ENCODE measurements around the gene HHIPL1.

HHIPL1 gene

DNA sequence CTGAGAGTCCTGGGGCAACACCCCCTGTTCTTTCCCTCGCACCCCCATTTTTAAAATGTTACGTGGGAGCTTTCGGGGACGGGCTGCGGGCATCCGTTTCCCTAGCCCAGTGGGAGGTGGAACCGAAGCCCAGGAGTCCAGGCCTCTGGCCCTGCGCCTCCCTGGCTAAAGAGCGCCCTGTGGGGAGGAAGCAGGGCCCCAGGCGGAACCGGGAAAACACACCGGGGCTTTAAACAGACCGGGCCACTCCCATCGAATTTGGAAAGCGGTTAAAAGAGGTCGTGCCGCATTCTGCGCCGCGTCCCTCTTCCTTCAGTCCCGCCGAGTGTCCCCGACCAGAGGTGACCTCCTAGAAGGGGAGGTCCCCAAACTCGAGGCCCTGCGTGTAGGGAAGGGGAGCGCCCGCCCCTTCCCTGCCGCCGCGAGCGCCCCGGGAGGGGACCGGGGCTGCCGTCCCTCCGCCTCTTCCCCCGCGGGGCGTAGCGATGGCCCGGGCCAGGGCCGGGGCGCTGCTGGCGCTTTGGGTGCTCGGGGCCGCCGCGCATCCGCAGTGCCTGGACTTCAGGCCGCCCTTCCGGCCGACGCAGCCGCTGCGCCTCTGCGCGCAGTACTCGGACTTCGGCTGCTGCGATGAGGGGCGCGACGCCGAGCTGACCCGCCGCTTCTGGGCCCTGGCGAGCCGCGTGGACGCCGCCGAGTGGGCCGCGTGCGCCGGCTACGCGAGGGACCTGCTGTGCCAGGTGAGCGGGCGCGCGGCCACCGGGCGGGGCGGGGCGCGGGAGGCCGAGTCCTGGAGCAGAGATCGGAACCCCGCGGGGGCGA, at the start of gene HHIPL1:
HHIPL1 (plus strand) TSS at position 407 of the 822 bp plus-strand sequence; CDS start at position 486, 79 bp downstream.
- no peak for DNase-seq (ENCODE audit: low spot score)

DNA sequence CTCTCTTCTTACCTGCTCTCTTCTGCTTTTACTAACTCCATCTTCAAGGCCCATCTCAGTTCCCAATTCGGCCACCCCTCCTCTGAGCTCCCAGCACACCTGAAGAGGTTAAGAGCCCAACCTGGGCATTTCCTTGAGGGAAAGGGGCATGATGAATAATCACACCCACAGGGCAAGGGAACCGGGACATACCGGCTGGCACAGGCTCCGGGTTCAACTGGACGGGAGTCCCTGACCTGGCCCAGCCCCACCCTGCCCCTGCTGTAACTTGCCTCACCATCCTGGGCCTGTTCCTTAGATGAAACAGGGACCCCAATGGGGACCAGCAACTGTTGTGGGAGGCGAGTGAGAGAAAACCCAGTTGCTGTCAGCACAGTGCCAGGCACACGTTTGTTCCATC, 49.4 kb upstream of the HHIPL1 start:
- DNase-seq (ENCODE audit: low spot score): no peak

DNA sequence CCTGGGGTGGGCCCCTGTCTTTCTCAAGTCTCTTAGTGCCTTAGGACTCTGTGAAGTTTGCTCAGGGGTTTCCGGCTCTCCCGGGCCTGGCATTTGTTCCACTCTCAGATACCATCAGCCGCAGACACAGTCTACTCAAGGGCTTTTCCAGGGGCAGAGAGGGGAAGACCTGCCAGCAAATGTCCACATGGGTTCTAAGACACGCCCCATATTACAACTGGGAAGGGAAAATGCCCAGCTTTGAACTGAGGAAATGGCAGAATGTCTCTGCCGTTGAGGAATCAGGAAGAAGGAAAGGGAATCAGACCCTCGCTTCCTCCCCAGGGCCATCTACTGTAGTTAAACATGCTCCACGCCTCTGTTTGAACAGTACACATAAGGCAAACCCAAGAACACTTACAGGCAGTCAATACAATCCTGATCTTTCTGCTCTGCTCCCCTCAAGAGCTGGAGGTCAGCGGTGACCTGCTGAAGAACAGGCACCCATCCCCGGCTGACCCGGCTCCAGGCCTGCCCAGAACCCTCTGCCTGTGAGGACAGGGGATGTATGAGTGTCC, 48.8 kb upstream of the HHIPL1 start:
- DNase-seq (ENCODE audit: low spot score): no peak

DNA sequence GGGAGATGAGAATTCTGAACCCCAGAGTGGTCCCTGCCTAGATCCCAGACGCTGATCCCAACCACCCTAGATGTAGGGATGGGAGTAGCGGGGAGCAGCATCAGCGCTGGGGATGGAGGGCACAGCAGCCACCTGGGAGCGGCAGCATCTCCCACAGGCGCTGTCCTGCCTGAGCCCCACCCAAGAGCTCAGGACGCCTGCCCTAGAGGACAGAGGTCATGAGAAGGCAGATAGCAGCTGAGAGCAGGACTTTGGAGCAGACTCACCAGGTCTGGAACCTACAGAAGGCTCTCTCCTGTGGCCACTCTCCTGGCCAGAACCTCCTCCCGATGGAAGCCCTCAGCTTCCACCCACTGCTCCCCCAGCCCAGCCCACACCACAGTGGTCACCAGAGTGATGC, 48.2 kb upstream of the HHIPL1 start:
- DNase-seq (ENCODE audit: low spot score): no peak

DNA sequence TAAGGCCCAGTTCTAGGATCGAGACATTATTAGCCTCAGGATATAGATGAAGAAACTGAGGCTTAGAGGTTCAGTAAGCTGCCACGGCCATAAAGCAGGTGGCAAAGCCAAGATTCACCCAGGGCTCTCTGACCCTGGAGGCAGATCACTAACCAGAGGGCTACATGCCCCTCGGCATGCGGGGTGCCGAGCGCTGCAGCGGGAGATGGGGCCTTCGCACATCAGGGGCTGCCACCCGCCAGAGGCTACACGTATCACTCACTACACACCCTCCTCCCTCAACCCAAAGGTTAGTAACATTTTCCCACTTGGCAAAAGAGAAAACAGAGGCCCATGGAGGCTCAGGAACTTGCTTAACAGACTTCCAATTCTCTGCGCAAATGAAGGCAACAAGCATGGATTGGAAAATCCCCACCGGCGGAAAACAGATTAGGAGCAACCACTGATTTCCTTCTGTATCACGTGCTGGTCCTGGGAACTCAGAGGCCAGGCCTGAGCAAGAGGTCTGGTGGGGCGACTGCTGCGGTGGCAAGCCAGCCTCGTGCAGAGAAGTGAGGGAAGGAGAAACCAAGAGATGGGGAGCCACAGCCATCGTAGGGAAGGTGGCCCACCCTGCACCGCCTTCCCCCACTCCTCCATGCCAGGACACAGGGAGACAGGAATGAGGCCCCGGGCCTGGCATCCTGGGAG, 46.9 kb upstream of the HHIPL1 start:
- DNase-seq (ENCODE audit: low spot score): no peak

DNA sequence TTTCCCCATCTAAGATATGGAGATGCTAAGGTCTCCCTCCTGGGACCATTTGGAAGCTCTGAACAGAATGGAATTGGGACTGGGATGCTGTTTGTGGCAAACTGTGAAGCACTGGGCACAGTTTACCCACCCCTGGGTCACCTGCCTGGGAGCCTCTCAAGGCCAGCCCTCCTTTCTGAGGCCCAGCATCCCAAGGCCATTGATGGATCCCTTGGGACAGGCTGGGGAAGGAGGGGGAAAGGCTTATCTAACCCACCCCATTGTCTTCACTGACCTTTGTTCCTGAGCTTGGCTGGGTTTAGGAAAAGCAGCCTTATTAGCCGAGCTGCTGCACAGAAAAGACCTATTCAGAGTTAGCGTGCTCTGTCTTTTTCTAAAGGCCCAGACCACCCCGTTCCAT, 46.2 kb upstream of the HHIPL1 start:
- no peak for DNase-seq (ENCODE audit: low spot score)

DNA sequence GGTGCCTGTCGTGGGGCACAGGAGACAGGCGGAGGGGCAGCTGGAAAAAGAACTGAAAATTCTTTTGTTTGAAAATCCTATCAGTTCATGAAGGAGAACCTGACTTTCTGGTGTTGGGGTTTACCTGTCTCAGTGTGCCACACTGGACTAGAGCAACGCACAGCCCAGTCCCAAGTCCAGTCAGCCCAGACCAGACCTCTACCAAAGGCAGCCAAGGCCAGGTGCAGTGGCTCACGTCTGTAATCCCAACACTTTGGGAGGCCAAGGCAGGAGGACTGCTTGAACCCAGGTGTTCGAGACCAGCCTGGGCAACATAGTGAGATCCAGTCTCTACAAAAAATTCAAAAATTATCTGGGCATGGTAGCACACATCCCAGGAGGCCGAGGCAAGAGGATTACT, 45.5 kb upstream of the HHIPL1 start:
- DNase-seq (ENCODE audit: low spot score): no peak

DNA sequence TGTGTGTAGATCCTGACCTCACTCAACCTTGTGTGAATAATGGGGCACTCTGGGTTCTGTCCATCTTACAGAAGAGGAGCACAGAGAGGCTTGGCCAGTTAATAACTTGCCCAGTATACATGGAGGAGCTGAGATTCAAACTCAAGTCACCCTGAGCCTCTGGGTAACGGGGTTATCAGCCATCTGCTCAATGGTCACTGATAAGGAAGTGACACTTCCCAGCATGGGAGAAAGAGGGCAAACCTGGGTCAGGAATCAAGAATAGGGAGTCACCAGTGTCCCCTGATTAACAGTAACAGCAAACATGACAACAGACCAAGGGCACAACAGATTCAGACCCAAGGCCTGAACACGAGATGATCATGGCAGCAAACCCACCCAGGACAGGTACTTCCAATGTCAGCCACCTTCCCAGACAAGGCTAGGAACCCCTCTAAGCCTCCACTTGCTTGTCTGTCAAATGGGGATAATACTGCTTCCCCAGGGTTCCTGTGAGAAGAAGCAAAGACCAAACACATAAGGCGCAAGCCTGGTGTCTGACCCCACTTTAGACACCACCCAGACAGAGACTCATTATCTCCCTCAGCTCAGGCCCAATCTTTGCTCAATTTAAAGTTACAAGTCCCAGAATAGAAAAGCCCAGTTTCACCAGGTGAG, 44.6 kb upstream of the HHIPL1 start:
- no peak for DNase-seq (ENCODE audit: low spot score)

DNA sequence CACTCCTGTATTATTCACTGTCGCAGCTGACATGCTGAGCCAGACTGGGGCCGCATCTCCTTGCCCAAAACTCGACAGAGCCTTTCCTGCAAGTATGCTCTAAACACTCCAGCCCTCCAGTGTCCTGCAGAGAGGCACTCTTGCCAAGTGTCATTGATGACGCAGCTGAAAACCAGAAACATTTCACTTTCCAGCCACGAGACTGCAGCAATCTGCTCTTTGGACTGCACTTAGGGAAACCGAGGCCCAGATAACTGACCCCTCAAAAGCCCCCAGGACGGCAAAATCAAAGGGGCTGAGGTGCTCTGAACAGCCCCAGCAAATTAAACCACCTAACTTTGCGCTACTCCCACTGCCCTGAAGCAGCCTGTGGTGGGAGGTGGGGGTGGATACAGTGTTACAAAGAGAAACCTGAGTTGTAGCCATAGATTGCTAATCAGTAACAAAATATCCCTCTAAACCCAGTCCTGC, 43.5 kb upstream of the HHIPL1 start:
- DNase-seq (ENCODE audit: low spot score): no peak

DNA sequence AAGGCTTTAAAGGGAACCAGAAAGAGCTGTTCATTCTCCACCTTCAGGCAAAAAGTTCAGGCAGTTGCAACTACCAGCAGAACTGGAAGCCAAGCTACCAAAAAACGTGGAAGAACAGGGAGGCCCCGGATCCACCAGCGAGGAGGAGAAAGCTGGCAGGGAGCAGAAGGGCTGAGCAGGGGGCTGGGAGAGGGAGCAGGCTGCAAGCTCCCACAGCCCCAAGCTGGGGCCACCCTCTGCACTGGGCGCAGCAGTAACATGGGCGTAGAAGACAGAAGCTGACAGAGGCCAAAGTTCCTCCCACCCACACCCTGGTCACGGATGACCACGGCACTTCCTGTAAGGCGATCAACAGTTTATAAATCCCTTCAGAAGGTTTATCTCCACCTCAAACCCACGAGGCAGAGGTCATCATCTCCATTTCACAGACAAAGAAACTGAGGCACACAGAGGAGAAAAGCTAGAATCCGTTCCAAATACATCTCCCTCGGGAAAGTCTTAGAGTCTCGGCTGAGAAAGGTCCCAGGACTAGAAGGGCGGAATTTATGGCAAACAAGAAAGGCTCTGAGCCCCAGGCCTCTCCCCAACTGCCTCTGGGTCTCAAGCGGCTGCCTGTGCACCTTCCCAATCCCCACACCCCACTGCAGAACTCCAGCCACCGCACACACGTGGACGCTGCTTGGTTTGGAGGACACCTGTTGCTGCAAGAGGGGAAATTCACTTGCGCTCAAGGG, 42.7 kb upstream of the HHIPL1 start:
- no peak for DNase-seq (ENCODE audit: low spot score)

DNA sequence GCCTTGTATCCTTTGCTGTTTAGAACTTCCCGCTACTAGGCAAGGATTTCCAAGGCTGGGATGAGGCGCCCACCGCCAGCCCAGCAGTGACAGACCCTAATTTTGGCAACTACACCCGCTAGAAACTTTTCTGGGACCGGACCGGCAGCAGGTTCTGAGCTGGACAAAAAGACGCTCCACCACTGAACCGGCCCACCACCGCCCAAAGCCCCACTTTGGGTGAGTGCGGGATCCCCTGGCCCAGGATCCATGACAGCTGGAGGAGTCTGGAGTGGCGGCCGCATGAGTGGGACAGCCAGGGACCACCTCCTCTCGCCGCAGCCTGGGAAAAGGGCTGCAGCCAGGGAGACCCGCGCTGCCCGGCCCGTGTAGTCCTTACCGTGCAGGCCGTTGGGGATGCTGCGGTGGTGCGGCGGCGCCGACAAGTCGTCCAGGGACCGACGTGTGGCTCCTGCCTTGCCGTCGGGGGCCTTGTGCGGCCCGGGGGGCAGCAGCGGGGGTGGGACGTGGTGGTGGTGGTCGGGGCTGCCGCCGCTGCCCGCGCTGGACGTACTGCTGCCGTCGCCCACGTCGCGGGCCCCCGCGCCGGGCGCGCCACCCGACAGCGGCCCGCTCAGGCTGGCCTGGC, 42.0 kb upstream of the HHIPL1 start:
- no peak for DNase-seq (ENCODE audit: low spot score)

DNA sequence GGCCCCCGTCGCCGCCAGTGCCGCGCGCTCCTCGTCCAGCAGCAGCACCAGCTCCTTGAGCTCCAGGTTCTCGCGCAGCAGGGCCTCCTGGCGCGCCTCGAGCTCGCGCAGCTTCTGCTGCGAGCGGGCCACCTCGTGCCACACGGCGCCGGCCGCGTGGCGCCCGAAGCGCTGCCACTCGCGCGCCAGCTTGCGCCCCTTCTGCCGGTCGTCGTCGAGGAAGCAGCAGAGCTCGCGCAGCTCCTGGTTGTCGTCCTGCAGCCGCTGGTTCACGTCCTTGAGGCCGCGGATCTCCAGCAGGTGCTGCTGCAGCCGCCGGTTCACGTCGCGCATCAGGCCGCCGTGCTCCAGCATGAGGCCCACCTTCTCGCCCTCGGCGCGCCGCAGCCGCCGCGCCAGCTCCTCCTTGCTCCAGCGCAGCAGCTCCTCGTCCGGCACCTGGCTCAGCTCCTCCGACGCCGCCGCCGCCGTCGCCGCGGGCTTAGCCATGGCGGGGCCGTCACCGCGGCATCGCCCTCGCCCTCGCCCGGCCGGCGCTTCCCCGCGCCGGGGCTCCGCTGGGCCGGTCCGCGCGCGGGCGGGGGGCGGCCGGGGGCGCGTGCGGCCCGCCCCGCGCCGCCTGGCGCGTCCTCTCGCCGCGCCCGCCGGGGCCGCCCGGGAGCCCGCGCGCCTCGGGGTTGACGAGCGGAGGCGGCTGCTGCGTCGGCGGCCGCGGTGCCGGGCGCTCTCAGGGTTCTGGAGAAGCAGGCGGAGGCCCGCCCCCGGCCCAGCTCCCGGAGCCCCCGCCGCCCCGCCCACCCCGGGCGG, 41.3 kb upstream of the HHIPL1 start, which contains the start of gene CCDC85C:
CCDC85C (minus strand) TSS at position 737 of the 807 bp plus-strand sequence; CDS start at position 489, 248 bp downstream.
- DNase-seq (ENCODE audit: low spot score): peak; percentile 40

DNA sequence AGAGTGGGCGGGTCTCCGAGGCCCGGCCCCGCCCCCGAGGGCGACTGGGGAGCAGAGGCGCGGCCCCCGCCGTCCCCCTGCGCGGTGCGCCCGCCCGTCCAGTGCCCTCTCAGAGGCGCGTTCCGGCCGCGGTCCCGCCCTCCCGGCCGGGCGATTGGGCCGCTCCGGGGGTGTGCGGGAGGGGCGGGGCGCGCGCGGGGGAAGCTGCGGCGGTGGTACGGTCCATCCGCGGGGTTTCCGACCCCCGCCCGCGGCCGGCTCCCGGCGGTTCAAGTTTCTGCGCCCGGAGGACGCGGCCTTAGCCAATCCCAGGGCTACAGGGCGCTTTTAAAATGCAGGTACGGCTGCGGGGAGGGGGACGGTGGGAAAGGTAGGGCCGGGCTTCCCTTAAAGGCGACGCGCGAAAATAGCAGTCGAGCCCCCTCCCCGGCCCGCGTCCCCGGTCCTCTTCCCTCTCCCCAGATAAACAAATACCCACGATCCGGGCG, 40.6 kb upstream of the HHIPL1 start:
- peak; percentile 96 for DNase-seq (ENCODE audit: low spot score)

DNA sequence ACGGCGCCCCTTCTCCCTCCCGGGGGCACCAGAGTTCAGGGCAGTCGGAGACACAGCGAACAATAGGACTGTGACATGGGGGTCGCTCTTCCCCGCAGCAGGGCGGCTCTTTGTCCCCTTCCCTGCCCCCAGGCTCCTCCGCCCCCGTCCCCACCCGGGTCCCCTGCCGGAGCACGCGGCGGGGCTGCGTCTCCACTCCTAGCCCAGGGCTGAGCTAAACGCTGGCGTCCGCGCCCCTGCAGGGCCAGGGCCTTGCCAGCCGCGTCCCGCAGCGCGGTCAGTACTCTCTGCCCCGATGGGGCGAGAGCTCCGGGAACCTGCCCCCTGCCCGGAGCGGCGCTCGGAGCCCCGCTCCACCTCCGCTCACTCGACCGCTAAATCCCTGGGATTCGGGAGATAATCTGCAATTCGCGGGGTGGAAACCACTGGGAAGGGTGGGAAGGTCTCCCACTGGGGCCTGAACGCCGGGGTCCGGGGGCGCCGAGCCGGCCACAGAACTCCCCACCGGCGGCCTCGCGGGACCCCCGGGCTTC, 40.1 kb upstream of the HHIPL1 start:
- DNase-seq (ENCODE audit: low spot score): no peak

DNA sequence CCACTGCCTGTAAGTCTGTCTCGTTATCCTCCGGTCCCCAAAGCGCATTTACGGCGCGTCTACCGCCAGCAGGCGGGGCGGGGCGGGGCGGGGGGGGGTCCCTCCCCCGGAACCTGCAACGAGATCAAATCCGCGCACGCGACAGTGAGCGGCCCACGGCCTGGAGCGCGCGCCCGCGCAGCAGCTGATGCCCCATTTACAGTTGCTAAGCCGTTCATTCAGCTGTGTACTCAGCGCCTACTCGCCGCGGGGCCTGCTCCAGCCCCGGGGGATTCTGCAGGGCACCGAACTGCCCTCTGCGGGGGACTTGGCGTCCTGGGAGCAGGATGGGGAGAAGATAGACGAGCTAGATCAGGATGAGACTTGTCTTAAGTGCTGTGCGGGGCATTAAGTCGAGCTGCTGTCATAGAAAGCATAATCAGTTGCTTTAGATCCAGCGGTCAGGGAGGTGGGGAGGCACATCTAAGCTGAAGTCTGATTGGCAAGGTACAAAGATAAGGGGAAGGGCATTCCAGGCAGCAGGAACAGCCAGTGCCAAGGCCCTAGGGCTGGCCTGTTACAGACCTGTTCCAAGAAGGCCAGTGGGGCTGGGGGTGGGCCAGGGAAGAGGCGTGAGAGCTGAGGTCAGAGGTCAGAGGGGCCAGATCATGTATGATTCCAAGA, 39.5 kb upstream of the HHIPL1 start:
- peak; percentile 81 for DNase-seq (ENCODE audit: low spot score)

DNA sequence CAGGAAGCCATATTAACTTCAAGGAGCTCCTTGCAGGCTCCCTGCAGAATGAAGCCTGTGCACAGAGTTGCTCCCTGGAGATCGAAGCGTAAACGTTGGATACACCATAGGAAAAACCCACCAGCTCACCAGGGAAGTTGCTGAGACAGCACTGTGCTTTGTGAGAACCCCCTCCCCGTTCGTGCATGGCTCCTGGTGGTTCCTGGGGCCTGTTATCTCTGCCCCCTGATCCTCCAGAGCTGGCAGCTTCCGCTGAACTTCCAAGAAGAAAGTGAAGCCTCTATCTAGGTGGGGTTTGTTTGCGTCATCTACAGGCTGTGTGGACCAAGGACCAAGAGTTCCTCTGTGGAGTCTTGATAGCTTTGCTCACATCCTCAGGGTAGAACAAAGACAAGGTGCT, 38.6 kb upstream of the HHIPL1 start:
- no peak for DNase-seq (ENCODE audit: low spot score)

DNA sequence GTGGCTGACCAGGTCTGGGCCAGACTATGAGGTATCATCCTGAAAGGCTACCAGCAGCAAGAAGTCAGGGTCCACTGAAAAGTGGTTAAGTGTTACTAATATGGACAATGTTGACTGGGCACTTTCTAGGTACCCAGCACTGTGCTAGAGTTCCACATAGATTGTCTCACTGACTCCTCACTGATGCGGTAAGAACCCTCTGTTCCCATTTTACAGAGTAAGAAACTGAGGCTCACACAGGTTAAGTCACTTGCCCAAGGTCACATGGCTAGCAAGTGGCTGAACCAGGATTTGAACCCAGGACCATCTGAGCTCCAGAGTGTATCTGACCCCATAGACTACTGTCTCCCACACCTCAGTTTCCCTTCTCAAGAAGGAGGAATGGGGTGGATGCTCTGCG, 36.3 kb upstream of the HHIPL1 start:
- no peak for DNase-seq (ENCODE audit: low spot score)

DNA sequence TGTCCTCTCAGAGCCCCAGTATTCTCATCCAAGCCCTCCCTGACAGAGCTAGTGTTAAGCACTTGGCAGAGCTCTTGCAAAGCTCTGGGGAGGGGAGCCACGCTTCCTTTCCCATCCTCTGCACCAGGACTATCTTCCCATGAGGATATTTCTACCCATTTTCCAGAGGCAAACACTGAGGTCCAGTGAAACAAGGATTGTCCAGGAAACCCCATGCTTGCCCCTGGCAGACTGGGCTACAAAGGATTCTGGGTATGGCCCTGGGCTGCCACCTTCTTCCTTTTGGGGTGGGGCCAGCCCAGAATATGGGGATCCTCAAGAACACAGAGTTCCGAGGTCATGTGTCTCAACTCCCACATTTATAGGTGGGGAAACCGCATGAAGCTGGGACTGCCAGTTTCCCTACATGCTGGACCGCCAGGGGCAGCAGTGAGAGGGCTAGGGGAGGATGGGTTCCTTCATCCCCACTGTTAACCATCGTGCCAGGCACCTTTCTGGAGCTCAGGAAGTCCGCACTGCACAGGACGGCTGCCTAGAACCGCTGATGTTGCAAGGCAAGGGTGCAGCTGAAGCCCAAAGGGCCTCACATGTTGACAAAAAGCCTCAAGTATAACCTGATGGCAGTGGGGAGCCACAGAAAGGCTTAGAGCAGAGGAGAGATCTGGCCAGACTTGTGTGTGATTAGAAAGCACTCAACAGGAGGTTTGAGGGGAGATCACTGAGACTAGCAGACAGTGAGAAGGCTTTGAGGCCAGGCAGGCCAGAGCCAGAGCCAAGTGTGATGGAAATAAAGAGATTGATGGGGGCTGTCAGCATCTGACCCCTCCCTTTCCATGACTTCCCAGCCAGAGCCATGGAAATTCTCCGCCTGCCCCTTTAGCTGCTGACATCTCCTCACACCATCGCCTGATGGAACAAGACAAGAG, 35.4 kb upstream of the HHIPL1 start:
- DNase-seq (ENCODE audit: low spot score): no peak

Data from CD4-positive, alpha-beta T cell treated with Interleukin-15 for 4 hours (primary cell).